H1 (cell line): ENCODE data around the gene AK5. TPM values are rescaled to one million over a fixed set of nuclear protein-coding genes. Genes with fewer than 3 reads are reported as not detected.
A peak's percentile ranks its signal among the peaks of the same experiment; 100 is the strongest.

Source experiments
- CTCF ChIA-PET: fragments of 300-600 bp; sonication (Branson Sonifier 250); formaldehyde crosslinking; loops from one replicate; lab custom pipeline; 2021; ENCODE audit not compliant: partially characterized antibody; lab: Charles Lee
- POLR2A ChIA-PET: fragments of 300-600 bp; sonication (Branson Sonifier 250); formaldehyde crosslinking; loops from one replicate; lab custom pipeline; 2021; ENCODE audit warnings: inconsistent platforms; ENCODE audit not compliant: partially characterized antibody; lab: Charles Lee
- DNase-seq, 2 experiments: peaks; one replicate each; pipeline versions ENCODE4 v3.0.0 to v3.0.0-alpha.2; 2010 to 2022; ENCODE audit warnings: low spot score in 2 of 2, low read depth in 1 of 2, mixed read lengths in 1 of 2
- FAIRE-seq: peaks from 2 replicates; lab custom pipeline; 2011; peaks lifted over from hg19 to GRCh38; lab: Jason Lieb, UNC
- H2AFZ ChIP-seq: 2 replicates; pipeline ENCODE4 v1.8.1; 2012; ENCODE audit warnings: low read length, inconsistent platforms
- H2AK5ac ChIP-seq: 2 replicates; pipeline ENCODE4 v1.6.1; 2013; ENCODE audit warnings: low read depth, low read length
- H2BK120ac ChIP-seq: replicated peaks from 2 replicates; pipeline ENCODE3; 2013; ENCODE audit warnings: low read depth, low read length, inconsistent platforms
- H2BK12ac ChIP-seq: 2 replicates; pipeline ENCODE4 v1.6.1; 2013; ENCODE audit warnings: low read depth, low read length
- H2BK15ac ChIP-seq: 2 replicates; pipeline ENCODE4 v1.6.1; 2013; ENCODE audit warnings: low read length
- H2BK20ac ChIP-seq: 2 replicates; pipeline ENCODE4 v1.6.1; 2013; ENCODE audit warnings: low read length
- H2BK5ac ChIP-seq: 2 replicates; pipeline ENCODE4 v1.6.1; 2013; ENCODE audit warnings: low read depth, low read length
- H3K14ac ChIP-seq: 2 replicates; pipeline ENCODE4 v1.6.1; 2013; ENCODE audit warnings: inconsistent platforms; ENCODE audit not compliant: insufficient read length
- H3K18ac ChIP-seq: 2 replicates; pipeline ENCODE4 v1.6.1; 2013; ENCODE audit warnings: low read length; ENCODE audit errors: extremely low read depth
- H3K23ac ChIP-seq: 2 replicates; pipeline ENCODE4 v1.6.1; 2013; ENCODE audit warnings: inconsistent platforms; ENCODE audit not compliant: insufficient read length
- H3K23me2 ChIP-seq: 2 replicates; pipeline ENCODE4 v1.6.1; 2013; ENCODE audit warnings: low read depth, low read length
- H3K27ac ChIP-seq: 2 replicates; pipeline ENCODE4 v1.6.1; 2011; ENCODE audit warnings: low read depth, low read length, inconsistent platforms
- H3K27me3 ChIP-seq, 4 experiments: replicated peaks in 1 of 4; 1 replicate in 1 of 4; 2 replicates in 3 of 4; pipeline versions ENCODE4 v1.6.1 to v1.8.1; 2011 to 2013; ENCODE audit warnings: low read length in 3 of 4, mild to moderate bottlenecking in 3 of 4, inconsistent platforms in 2 of 4, mixed read lengths in 2 of 4, moderate library complexity in 1 of 4; ENCODE audit not compliant: control insufficient read depth in 3 of 4, insufficient read depth in 3 of 4; ENCODE audit errors: extremely low read depth in 1 of 4
- H3K36me3 ChIP-seq, 4 experiments: 2 replicates each; pipeline versions ENCODE4 v1.6.1 to v1.8.1; 2011 to 2013; ENCODE audit warnings: mild to moderate bottlenecking in 4 of 4, low read length in 3 of 4, moderate library complexity in 2 of 4, control low read depth in 1 of 4, inconsistent platforms in 1 of 4; ENCODE audit not compliant: insufficient read depth in 4 of 4, control insufficient read depth in 2 of 4
- H3K4ac ChIP-seq: replicated peaks from 2 replicates; pipeline ENCODE3; 2013; ENCODE audit warnings: low read length, low read depth, mixed read lengths, inconsistent platforms; ENCODE audit not compliant: insufficient read length
- H3K4me1 ChIP-seq, 4 experiments: replicated peaks in 1 of 4; 1 replicate in 1 of 4; 2 replicates in 3 of 4; pipeline versions ENCODE4 v1.6.1 to v1.8.1; 2011 to 2013; ENCODE audit warnings: low read length in 3 of 4, inconsistent platforms in 2 of 4, mixed read lengths in 1 of 4; ENCODE audit not compliant: insufficient read depth in 4 of 4, control insufficient read depth in 3 of 4
- H3K4me2 ChIP-seq, 2 experiments: 2 replicates each; pipeline versions ENCODE4 v1.6.1 to v1.8.1; 2011 to 2013; ENCODE audit warnings: low read depth in 2 of 2, low read length in 2 of 2, control low read depth in 1 of 2, inconsistent platforms in 1 of 2, mild to moderate bottlenecking in 1 of 2; ENCODE audit not compliant: insufficient read depth in 1 of 2
- H3K4me3 ChIP-seq, 4 experiments: fragments of 200-600, 300-600 bp in 1 of 4; sonication (generic), shearing (Covaris generic), sonication (Bioruptor Twin) in 1 of 4; 2 replicates each; pipeline versions ENCODE4 v1.5.1 to v1.8.1; 2011 to 2016; ENCODE audit warnings: low read length in 4 of 4, low read depth in 3 of 4, control low read depth in 2 of 4, inconsistent platforms in 2 of 4, mild to moderate bottlenecking in 2 of 4, mixed read lengths in 1 of 4, moderate library complexity in 1 of 4; ENCODE audit not compliant: insufficient read depth in 2 of 4; ENCODE audit errors: extremely low read depth in 1 of 4
- H3K56ac ChIP-seq: replicated peaks from 2 replicates; pipeline ENCODE3; 2013; ENCODE audit warnings: low read depth, mild to moderate bottlenecking, mixed read lengths, low read length, inconsistent platforms; ENCODE audit not compliant: insufficient read length
- H3K79me1 ChIP-seq: 2 replicates; pipeline ENCODE4 v1.6.1; 2013; ENCODE audit warnings: low read depth, low read length, control low read depth
- H3K79me2 ChIP-seq, 2 experiments: 2 replicates each; pipeline versions ENCODE4 v1.6.1 to v1.8.1; 2012 to 2013; ENCODE audit warnings: low read length in 2 of 2, mild to moderate bottlenecking in 2 of 2, inconsistent platforms in 1 of 2; ENCODE audit not compliant: insufficient read depth in 2 of 2, control insufficient read depth in 1 of 2
- H3K9ac ChIP-seq, 4 experiments: replicated peaks in 1 of 4; 1 replicate in 1 of 4; 2 replicates in 3 of 4; pipeline versions ENCODE4 v1.6.1 to v1.8.1; 2011 to 2013; ENCODE audit warnings: low read depth in 3 of 4, low read length in 3 of 4, control low read depth in 2 of 4, mild to moderate bottlenecking in 2 of 4, moderate library complexity in 2 of 4, inconsistent platforms in 1 of 4; ENCODE audit errors: extremely low read depth in 1 of 4
- H3K9me3 ChIP-seq, 2 experiments: 2 replicates each; pipeline versions ENCODE4 v1.6.1 to v1.8.1; 2012 to 2013; ENCODE audit warnings: mild to moderate bottlenecking in 2 of 2, moderate library complexity in 2 of 2, control low read depth in 1 of 2, inconsistent platforms in 1 of 2, low read depth in 1 of 2, low read length in 1 of 2, mixed read lengths in 1 of 2; ENCODE audit not compliant: insufficient read depth in 2 of 2
- H4K20me1 ChIP-seq, 2 experiments: replicated peaks in 1 of 2; 2 replicates each; pipeline versions ENCODE3 to v1.8.1; 2011 to 2013; ENCODE audit warnings: inconsistent platforms in 2 of 2, low read length in 2 of 2, mild to moderate bottlenecking in 1 of 2; ENCODE audit not compliant: insufficient read depth in 2 of 2, control insufficient read depth in 1 of 2
- H4K5ac ChIP-seq: 2 replicates; pipeline ENCODE4 v1.6.1; 2013; ENCODE audit warnings: low read length, low read depth, mixed read lengths, inconsistent platforms; ENCODE audit not compliant: insufficient read length
- H4K8ac ChIP-seq: 2 replicates; pipeline ENCODE4 v1.8.0; 2013; ENCODE audit warnings: mild to moderate bottlenecking, moderate library complexity, low read length, inconsistent platforms; ENCODE audit not compliant: insufficient read depth; ENCODE audit errors: extremely low read depth
- H4K91ac ChIP-seq: replicated peaks from 2 replicates; pipeline ENCODE3; 2013; ENCODE audit warnings: low read length, mixed read lengths, inconsistent platforms; ENCODE audit not compliant: insufficient read length
- EP300 ChIP-seq, 2 experiments: IDR thresholded peaks; 1 replicate in 1 of 2; 2 replicates in 1 of 2; pipeline ENCODE4 v1.6.1; 2011 to 2012; ENCODE audit warnings: low read depth in 2 of 2, low read length in 2 of 2, mild to moderate bottlenecking in 2 of 2, borderline replicate concordance in 1 of 2, inconsistent platforms in 1 of 2, moderate library complexity in 1 of 2
- FOSL1 ChIP-seq: IDR thresholded peaks from 2 replicates; pipeline ENCODE4 v1.6.1; 2011; ENCODE audit warnings: mild to moderate bottlenecking, low read depth, low read length, moderate library complexity; ENCODE audit not compliant: insufficient read depth
- POLR2A ChIP-seq, 2 experiments: IDR thresholded peaks; 1 replicate in 1 of 2; 2 replicates in 1 of 2; pipeline ENCODE4 v1.6.1; 2011; ENCODE audit warnings: low read depth in 2 of 2, low read length in 2 of 2, mild to moderate bottlenecking in 2 of 2; ENCODE audit errors: control extremely low read depth in 1 of 2
- RNF2 ChIP-seq: fragments of 200-900, 300-1000 bp; sonication (generic); IDR thresholded peaks from 2 replicates; pipeline ENCODE4 v1.7.1; 2016; ENCODE audit warnings: borderline replicate concordance, low read depth, mild to moderate bottlenecking, antibody characterized with exemption, low read length; ENCODE audit not compliant: poor library complexity, severe bottlenecking; ENCODE audit errors: missing control alignments
- RXRA ChIP-seq: IDR thresholded peaks from 2 replicates; pipeline ENCODE4 v1.6.1; 2011; ENCODE audit warnings: low read depth, mild to moderate bottlenecking, low read length, moderate library complexity; ENCODE audit not compliant: insufficient read depth
- SP1 ChIP-seq: IDR thresholded peaks from 2 replicates; pipeline ENCODE4 v1.6.1; 2011; ENCODE audit warnings: low read depth, low read length
- TCF12 ChIP-seq: IDR thresholded peaks from 2 replicates; pipeline ENCODE4 v1.6.1; 2011; ENCODE audit warnings: low read depth, mild to moderate bottlenecking, low read length
- WGBS, 2 experiments: shearing (Covaris generic) in 1 of 2; methylation state at CpG; one replicate each; pipeline versions ENCODE4 v1.1.6 to v1.1.7; 2013 to 2015; ENCODE audit warnings: low lambda C conversion rate in 2 of 2, mixed read lengths in 2 of 2, inconsistent platforms in 1 of 2, low coverage in 1 of 2, missing lambda C conversion rate in 1 of 2; ENCODE audit not compliant: insufficient replicate concordance in 2 of 2, insufficient coverage in 1 of 2, insufficient read length in 1 of 2; ENCODE audit errors: extremely low coverage in 1 of 2, missing lambda C conversion rate in 1 of 2; 5-methylcytosine and 5-hydroxymethylcytosine counted together
- polyA plus RNA-seq, 7 experiments: library from polyadenylated mRNA; depleted of rRNA in 3 of 7; stranded (reverse) in 5 of 7; unstranded in 2 of 7; fragments of >200 nt in 5 of 7; fragments of 200-250 nt in 2 of 7; gene quantifications; 1 replicate in 5 of 7; 2 replicates in 1 of 7; 4 replicates in 1 of 7; pipeline versions ENCODE4 v1.2.1 to v1.2.3, GENCODE V29; 2011 to 2013; ENCODE audit warnings: missing spikeins in 2 of 7, mixed read lengths in 2 of 7
- total RNA-seq: library from RNA; stranded (reverse); fragmentation: NEBNext Ultra II Directional; extraction: Animal tissue kit (Norgen Biotek cat#: 25700); gene quantifications from 2 replicates; pipeline ENCODE4 v1.2.1, GENCODE V29; 2021
- TF ChIP-seq, protein P1 (sequence below): IDR thresholded peaks from 2 replicates; pipeline ENCODE4 v1.6.1; 2011; ENCODE audit warnings: low read depth, mild to moderate bottlenecking, low read length; ENCODE audit not compliant: insufficient read depth
- TF ChIP-seq, protein P2 (sequence below), 3 experiments: IDR thresholded peaks; 1 replicate in 2 of 3; 2 replicates in 1 of 3; pipeline versions ENCODE4 v1.5.1 to v1.6.1; 2011; ENCODE audit warnings: low read length in 3 of 3, mild to moderate bottlenecking in 3 of 3, inconsistent platforms in 2 of 3, low read depth in 1 of 3, moderate library complexity in 1 of 3; ENCODE audit not compliant: insufficient read depth in 1 of 3; ENCODE audit errors: control extremely low read depth in 1 of 3

AK5 gene
- total and polyA plus RNA-seq, 2 of the 8 experiments (the other 6 are each of a cell fraction or from before 2014, with no cell fraction given) = 2.0 to 7.1 TPM

DNA sequence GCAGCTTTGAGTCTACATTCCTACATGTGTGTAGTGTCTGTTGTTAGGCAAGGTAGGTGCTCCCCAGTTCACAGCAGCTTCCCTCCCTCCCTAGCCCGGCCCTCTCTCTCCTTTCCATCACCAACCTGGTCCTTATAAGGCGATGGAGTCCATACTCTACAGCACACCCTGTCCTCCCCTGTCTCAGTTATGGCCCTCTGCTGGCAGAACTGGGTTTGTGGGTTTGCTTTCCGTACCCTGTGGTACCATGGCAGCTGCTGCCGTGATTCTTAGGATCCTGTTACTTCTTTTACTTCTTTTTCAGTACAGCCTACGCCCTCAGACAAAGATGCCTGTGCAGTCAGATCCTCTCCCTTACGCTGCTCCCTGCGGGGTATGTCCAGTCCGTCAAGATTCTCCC, 31.7 kb downstream of the AK5 start:
- no peaks in the 10 kb centered on the region for H3K27me3 ChIP-seq
- H2AK5ac ChIP-seq = no peak overlapping the region
- H3K4ac ChIP-seq = no peak overlapping the region
- no peak overlapping the region for H3K27ac ChIP-seq
- H3K14ac ChIP-seq = no peak overlapping the region
- H2BK5ac ChIP-seq = no peak overlapping the region
- H3K23ac ChIP-seq = no peak overlapping the region
- DNase-seq (peak; percentile 58 to 64), FAIRE-seq (peak; percentile 32)
- H4K91ac ChIP-seq = no peak overlapping the region
- no peak overlapping the region for H3K9ac ChIP-seq
- H4K8ac ChIP-seq = no peak overlapping the region
- H3K79me2 ChIP-seq = no peaks in the 10 kb centered on the region
- no peak overlapping the region for H3K4me3 ChIP-seq
- peak overlapping the region; percentile 10 for H4K5ac ChIP-seq
- H3K79me1 ChIP-seq = no peaks in the 10 kb centered on the region
- no peak overlapping the region for H3K56ac ChIP-seq
- ChIA-PET POLR2A (interaction anchor here (0.9 kb wide), 1 partner anchor 31 kb away, joined by 3 read pairs; the partner anchor contains the start of gene AK5), CTCF (interaction anchor here (0.5 to 2.5 kb wide), 22 partner anchors 9 to 981 kb away, joined by 3 to 10 read pairs (median 3); partner anchors contain the start of gene AK5)
- H2AFZ ChIP-seq = no peak overlapping the region
- WGBS, 2 experiments = 82% methylated on average over 8 of the region's 8 CpGs; no CpG with 5 or more reads in 1 of the 2 experiments
- no peaks in the 10 kb centered on the region for H3K23me2 ChIP-seq
- H2BK120ac ChIP-seq = no peak overlapping the region
- no peaks in the 10 kb centered on the region for H3K4me1 ChIP-seq
- H2BK15ac ChIP-seq = no peak overlapping the region
- no peak overlapping the region for H2BK20ac ChIP-seq
- H3K36me3 ChIP-seq = no peaks in the 10 kb centered on the region
- no peak overlapping the region for H3K18ac ChIP-seq
- no peak overlapping the region for H3K4me2 ChIP-seq
- no peak overlapping the region for H2BK12ac ChIP-seq
- H4K20me1 ChIP-seq = no peaks in the 10 kb centered on the region
- no peaks in the 10 kb centered on the region for H3K9me3 ChIP-seq
- TF ChIP-seq RNF2 (no peak), TCF12 (no peak), POLR2A (IDR thresholded peaks at IDR 0.05; ENCODE audit: control extremely low read depth in 1 of 2, low read depth in 2 of 2, low read length in 2 of 2) (no peak), FOSL1 (no peak), SP1 (no peak), RXRA (0 out of 2 replicates have a peak, but pooled peaks have one; percentile 41), EP300 (IDR thresholded peaks at IDR 0.05; ENCODE audit: borderline replicate concordance in 1 of 2, low read depth in 2 of 2, low read length in 2 of 2) (no peak)
- TF ChIP-seq, protein P1, sequence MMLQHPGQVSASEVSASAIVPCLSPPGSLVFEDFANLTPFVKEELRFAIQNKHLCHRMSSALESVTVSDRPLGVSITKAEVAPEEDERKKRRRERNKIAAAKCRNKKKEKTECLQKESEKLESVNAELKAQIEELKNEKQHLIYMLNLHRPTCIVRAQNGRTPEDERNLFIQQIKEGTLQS = no peak
- TF ChIP-seq, protein P2, sequence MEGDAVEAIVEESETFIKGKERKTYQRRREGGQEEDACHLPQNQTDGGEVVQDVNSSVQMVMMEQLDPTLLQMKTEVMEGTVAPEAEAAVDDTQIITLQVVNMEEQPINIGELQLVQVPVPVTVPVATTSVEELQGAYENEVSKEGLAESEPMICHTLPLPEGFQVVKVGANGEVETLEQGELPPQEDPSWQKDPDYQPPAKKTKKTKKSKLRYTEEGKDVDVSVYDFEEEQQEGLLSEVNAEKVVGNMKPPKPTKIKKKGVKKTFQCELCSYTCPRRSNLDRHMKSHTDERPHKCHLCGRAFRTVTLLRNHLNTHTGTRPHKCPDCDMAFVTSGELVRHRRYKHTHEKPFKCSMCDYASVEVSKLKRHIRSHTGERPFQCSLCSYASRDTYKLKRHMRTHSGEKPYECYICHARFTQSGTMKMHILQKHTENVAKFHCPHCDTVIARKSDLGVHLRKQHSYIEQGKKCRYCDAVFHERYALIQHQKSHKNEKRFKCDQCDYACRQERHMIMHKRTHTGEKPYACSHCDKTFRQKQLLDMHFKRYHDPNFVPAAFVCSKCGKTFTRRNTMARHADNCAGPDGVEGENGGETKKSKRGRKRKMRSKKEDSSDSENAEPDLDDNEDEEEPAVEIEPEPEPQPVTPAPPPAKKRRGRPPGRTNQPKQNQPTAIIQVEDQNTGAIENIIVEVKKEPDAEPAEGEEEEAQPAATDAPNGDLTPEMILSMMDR (IDR thresholded peaks at IDR 0.05; ENCODE audit: control extremely low read depth in 1 of 3, insufficient read depth in 1 of 3, low read depth in 1 of 3, low read length in 3 of 3) = peak; percentile 61 to 79 (median 75)
